Measurements from ENCODE around the gene ACTR3.

DNA sequence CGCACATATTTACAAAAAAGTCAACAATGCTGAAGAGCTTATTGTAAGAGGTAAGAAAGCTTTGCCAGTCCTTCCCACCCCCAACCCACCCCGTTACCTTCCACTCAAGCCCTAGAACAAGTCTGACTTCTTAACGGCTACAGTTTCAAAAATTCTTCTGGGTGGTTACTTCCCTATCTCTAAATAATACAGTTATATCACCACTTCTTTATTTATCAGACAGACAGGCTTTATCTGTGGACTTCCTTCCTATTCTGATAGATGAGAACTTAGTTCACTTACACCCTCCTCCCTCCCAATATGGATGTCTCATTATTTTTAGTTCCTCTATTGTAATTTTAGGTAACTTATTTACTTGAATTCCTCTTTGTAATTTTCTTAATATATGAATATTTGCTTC is 26.7 kb upstream of the ACTR3 start:
- TF ChIP-seq, protein P1, sequence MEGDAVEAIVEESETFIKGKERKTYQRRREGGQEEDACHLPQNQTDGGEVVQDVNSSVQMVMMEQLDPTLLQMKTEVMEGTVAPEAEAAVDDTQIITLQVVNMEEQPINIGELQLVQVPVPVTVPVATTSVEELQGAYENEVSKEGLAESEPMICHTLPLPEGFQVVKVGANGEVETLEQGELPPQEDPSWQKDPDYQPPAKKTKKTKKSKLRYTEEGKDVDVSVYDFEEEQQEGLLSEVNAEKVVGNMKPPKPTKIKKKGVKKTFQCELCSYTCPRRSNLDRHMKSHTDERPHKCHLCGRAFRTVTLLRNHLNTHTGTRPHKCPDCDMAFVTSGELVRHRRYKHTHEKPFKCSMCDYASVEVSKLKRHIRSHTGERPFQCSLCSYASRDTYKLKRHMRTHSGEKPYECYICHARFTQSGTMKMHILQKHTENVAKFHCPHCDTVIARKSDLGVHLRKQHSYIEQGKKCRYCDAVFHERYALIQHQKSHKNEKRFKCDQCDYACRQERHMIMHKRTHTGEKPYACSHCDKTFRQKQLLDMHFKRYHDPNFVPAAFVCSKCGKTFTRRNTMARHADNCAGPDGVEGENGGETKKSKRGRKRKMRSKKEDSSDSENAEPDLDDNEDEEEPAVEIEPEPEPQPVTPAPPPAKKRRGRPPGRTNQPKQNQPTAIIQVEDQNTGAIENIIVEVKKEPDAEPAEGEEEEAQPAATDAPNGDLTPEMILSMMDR (conservative IDR thresholded peaks at IDR 0.05; ENCODE audit: low read depth, low read length): no peak
- TF ChIP-seq EZH2 (IDR thresholded peaks at IDR 0.05; ENCODE audit: low read length, unreplicated experiment): no peak

All from PC-3 (cell line).